ENCODE data around the gene NRARP. TPM values are rescaled to one million over a fixed set of nuclear protein-coding genes. Genes with fewer than 3 reads are reported as not detected.

Gene NRARP
- total and polyA plus RNA-seq, 2 of the 13 experiments (the other 11 are each of a cell fraction or from before 2014, with no cell fraction given), result 0.22 to 0.46 TPM

DNA sequence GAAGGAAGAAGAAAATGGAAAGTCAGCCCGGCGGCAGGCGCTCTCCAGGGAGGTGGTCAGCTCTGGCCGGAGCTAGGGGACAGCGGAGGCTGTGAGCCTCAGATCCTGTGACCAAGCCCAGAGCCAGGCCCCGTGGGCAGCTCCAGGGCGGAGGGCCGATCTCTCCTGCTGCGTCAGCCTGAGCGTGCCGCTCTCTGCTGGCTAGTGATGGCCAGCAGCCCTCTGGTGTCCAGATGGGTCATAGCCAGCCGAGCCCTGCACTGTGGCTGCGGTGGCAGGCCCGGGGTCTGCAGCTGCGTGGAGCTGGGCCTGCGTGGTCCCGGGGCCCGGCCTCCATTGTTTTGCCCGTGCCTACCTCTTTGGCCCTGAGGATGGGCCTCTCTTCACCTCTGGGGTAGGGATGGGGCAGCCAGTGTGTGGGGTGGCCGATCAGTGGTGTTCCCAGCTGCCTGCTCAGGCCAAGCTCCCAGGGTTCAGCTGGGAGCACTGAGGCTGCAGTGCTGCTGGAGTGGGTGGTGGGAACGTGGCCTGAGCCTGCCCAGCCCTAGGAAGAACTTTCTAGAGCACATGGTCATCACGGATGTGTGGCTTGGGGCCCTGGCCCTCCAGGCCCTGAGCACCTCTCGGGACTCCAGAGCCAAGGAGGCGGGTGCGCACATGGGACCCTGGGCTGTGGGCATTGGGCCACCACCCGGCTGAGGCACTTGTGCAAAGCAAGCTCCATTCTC is 17.1 kb upstream of the NRARP start:
- H3K36me3 ChIP-seq (replicated peaks in 1 of 2; ENCODE audit: control insufficient read depth in 1 of 2, insufficient read depth in 2 of 2, low read length in 2 of 2), result no peaks in the 10 kb centered on the region
- peak overlapping the region; percentile 57 for H3K4me2 ChIP-seq (ENCODE audit: low read depth, low read length)
- no peaks in the 10 kb centered on the region for H3K79me2 ChIP-seq (ENCODE audit: insufficient read depth, low read length)
- CTCF ChIA-PET (ENCODE audit: low intra/inter-chr PET ratio, low total read pairs), result interaction anchor here (0.5 to 0.6 kb wide), 2 partner anchors 19 to 32 kb away, joined by 3 to 5 read pairs; no protein-coding TSS in a partner anchor
- ATAC-seq, result peak; percentile 90
- H3K9ac ChIP-seq (ENCODE audit: insufficient read depth, low read depth, low read length), result no peak overlapping the region
- FAIRE-seq, result no peak
- H3K27ac ChIP-seq (ENCODE audit: extremely low read length, insufficient read depth, low read length), result no peak overlapping the region
- no peak overlapping the region for H2AFZ ChIP-seq (ENCODE audit: low read length)
- H3K4me3 ChIP-seq (replicated peaks in 1 of 3; ENCODE audit: insufficient read depth in 1 of 3, low read depth in 2 of 3, low read length in 3 of 3), result no peak overlapping the region; a peak in 1 of 6 replicates
- POLR2A ChIA-PET, result interaction anchor here (0.7 to 1.6 kb wide), 3 partner anchors 11 to 41 kb away, joined by 3 to 5 read pairs (median 4); partner anchors contain the start of genes NRARP and TOR4A
- BruUV-seq (replicated peaks), result no TSS peak
- no peak for DNase-seq (ENCODE audit: low spot score)
- peaks cover 4% of the 10 kb centered on the region; the same call in 1 of the 2 replicates for H4K20me1 ChIP-seq (ENCODE audit: insufficient read depth, low read length)
- 8% methylated on average over 7 of the region's 26 CpGs for WGBS (ENCODE audit: low lambda C conversion rate)
- H3K9me3 ChIP-seq (ENCODE audit: low read length), result no peaks in the 10 kb centered on the region
- peaks cover 13 to 58% of the 10 kb centered on the region in 2 experiments for H3K27me3 ChIP-seq (ENCODE audit: control insufficient read depth in 1 of 2, insufficient read depth in 2 of 2, low read length in 2 of 2)
- in situ Hi-C loops (cut with HindIII; ENCODE audit: extremely low pct_ligation_motif_present, low pct_unique_long_range_greater_than_20kb), result no loop called here
- intact Hi-C loops (cut with micrococcal nuclease; ENCODE audit: unreplicated experiment), result no loop called here
- H3K4me1 ChIP-seq (ENCODE audit: insufficient read depth, low read length), result peaks cover 21% of the 10 kb centered on the region
- TF ChIP-seq SAP130 (CRISPR knock-in tag; IDR thresholded peaks at IDR 0.05; ENCODE audit: low read depth), result peak; percentile 47; the same call in 1 of the 2 replicates
- peak; percentile 17; the same call in 1 of the 2 replicates for TF ChIP-seq MED1 (CRISPR knock-in tag; IDR thresholded peaks at IDR 0.05)
- no peak for TF ChIP-seq SOX6 (IDR thresholded peaks at IDR 0.05)
- peak; percentile 40; the same call in 1 of the 2 replicates for TF ChIP-seq SOX6 (CRISPR knock-in tag; IDR thresholded peaks at IDR 0.05)
- TF ChIP-seq KDM6A (CRISPR knock-in tag; IDR thresholded peaks at IDR 0.05; ENCODE audit: low read depth), result no peak
- TF ChIP-seq, protein P1, sequence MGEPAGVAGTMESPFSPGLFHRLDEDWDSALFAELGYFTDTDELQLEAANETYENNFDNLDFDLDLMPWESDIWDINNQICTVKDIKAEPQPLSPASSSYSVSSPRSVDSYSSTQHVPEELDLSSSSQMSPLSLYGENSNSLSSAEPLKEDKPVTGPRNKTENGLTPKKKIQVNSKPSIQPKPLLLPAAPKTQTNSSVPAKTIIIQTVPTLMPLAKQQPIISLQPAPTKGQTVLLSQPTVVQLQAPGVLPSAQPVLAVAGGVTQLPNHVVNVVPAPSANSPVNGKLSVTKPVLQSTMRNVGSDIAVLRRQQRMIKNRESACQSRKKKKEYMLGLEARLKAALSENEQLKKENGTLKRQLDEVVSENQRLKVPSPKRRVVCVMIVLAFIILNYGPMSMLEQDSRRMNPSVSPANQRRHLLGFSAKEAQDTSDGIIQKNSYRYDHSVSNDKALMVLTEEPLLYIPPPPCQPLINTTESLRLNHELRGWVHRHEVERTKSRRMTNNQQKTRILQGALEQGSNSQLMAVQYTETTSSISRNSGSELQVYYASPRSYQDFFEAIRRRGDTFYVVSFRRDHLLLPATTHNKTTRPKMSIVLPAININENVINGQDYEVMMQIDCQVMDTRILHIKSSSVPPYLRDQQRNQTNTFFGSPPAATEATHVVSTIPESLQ (CRISPR knock-in tag; conservative IDR thresholded peaks at IDR 0.05), result no peak
- TF ChIP-seq ZNF331 (CRISPR knock-in tag; IDR thresholded peaks at IDR 0.05), result peak; percentile 24; the same call in 1 of the 2 replicates
- no peak for TF ChIP-seq RFXANK (CRISPR knock-in tag; IDR thresholded peaks at IDR 0.05)
- TF ChIP-seq KLF13 (CRISPR knock-in tag; IDR thresholded peaks at IDR 0.05), result no peak
- TF ChIP-seq, protein P2, sequence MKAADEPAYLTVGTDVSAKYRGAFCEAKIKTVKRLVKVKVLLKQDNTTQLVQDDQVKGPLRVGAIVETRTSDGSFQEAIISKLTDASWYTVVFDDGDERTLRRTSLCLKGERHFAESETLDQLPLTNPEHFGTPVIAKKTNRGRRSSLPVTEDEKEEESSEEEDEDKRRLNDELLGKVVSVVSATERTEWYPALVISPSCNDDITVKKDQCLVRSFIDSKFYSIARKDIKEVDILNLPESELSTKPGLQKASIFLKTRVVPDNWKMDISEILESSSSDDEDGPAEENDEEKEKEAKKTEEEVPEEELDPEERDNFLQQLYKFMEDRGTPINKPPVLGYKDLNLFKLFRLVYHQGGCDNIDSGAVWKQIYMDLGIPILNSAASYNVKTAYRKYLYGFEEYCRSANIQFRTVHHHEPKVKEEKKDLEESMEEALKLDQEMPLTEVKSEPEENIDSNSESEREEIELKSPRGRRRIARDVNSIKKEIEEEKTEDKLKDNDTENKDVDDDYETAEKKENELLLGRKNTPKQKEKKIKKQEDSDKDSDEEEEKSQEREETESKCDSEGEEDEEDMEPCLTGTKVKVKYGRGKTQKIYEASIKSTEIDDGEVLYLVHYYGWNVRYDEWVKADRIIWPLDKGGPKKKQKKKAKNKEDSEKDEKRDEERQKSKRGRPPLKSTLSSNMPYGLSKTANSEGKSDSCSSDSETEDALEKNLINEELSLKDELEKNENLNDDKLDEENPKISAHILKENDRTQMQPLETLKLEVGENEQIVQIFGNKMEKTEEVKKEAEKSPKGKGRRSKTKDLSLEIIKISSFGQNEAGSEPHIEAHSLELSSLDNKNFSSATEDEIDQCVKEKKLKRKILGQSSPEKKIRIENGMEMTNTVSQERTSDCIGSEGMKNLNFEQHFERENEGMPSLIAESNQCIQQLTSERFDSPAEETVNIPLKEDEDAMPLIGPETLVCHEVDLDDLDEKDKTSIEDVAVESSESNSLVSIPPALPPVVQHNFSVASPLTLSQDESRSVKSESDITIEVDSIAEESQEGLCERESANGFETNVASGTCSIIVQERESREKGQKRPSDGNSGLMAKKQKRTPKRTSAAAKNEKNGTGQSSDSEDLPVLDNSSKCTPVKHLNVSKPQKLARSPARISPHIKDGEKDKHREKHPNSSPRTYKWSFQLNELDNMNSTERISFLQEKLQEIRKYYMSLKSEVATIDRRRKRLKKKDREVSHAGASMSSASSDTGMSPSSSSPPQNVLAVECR (CRISPR knock-in tag; IDR thresholded peaks at IDR 0.05; ENCODE audit: borderline replicate concordance), result 0 out of 2 replicates have a peak, but pooled peaks have one; percentile 3
- TF ChIP-seq, protein P3, sequence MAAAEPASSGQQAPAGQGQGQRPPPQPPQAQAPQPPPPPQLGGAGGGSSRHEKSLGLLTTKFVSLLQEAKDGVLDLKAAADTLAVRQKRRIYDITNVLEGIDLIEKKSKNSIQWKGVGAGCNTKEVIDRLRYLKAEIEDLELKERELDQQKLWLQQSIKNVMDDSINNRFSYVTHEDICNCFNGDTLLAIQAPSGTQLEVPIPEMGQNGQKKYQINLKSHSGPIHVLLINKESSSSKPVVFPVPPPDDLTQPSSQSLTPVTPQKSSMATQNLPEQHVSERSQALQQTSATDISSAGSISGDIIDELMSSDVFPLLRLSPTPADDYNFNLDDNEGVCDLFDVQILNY (CRISPR knock-in tag; conservative IDR thresholded peaks at IDR 0.05), result no peak
- TF ChIP-seq, protein P4, sequence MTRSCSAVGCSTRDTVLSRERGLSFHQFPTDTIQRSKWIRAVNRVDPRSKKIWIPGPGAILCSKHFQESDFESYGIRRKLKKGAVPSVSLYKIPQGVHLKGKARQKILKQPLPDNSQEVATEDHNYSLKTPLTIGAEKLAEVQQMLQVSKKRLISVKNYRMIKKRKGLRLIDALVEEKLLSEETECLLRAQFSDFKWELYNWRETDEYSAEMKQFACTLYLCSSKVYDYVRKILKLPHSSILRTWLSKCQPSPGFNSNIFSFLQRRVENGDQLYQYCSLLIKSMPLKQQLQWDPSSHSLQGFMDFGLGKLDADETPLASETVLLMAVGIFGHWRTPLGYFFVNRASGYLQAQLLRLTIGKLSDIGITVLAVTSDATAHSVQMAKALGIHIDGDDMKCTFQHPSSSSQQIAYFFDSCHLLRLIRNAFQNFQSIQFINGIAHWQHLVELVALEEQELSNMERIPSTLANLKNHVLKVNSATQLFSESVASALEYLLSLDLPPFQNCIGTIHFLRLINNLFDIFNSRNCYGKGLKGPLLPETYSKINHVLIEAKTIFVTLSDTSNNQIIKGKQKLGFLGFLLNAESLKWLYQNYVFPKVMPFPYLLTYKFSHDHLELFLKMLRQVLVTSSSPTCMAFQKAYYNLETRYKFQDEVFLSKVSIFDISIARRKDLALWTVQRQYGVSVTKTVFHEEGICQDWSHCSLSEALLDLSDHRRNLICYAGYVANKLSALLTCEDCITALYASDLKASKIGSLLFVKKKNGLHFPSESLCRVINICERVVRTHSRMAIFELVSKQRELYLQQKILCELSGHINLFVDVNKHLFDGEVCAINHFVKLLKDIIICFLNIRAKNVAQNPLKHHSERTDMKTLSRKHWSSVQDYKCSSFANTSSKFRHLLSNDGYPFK (CRISPR knock-in tag; IDR thresholded peaks at IDR 0.05; ENCODE audit: borderline replicate concordance), result no peak
- peak; percentile 51; the same call in 1 of the 2 replicates for TF ChIP-seq BHLHE40 (IDR thresholded peaks at IDR 0.05; ENCODE audit: low read length)
- TF ChIP-seq CC2D1A (CRISPR knock-in tag; IDR thresholded peaks at IDR 0.05), result no peak
